SK-N-SH (cell line): Measurements from ENCODE around the gene FAM210B.

Experiments used
- EP300 ChIP-seq, 2 experiments: IDR thresholded peaks; 2 replicates each; pipeline versions ENCODE4 v1.4.0 to v1.6.1; 2012; ENCODE audit warnings: borderline replicate concordance in 1 of 2, low read depth in 1 of 2, low read length in 1 of 2
- POLR2AphosphoS5 ChIP-seq: IDR thresholded peaks from 2 replicates; pipeline ENCODE4 v1.6.1; 2012; ENCODE audit warnings: low read depth, low read length
- RCOR1 ChIP-seq: fragments of 150-350 bp; IDR thresholded peaks from 2 replicates; pipeline ENCODE4 v1.6.1; 2017; ENCODE audit warnings: antibody characterized with exemption, low read length
- RXRA ChIP-seq: IDR thresholded peaks from 2 replicates; pipeline ENCODE4 v1.4.0; 2012; ENCODE audit warnings: low read depth, mild to moderate bottlenecking, borderline replicate concordance
- SMC3 ChIP-seq: IDR thresholded peaks from 2 replicates; pipeline ENCODE4 v1.6.1; 2012; ENCODE audit warnings: low read depth, low read length, improper control_type of control experiment
- TAF1 ChIP-seq: IDR thresholded peaks from 2 replicates; pipeline ENCODE4 v1.6.1; 2012; ENCODE audit warnings: low read depth, mild to moderate bottlenecking, low read length, moderate library complexity, borderline replicate concordance
- TF ChIP-seq, protein P1 (sequence below): fragments of 200-600 bp; sonication (generic); IDR thresholded peaks from 2 replicates; pipeline ENCODE4 v1.6.1; 2017; ENCODE audit warnings: antibody characterized with exemption, mild to moderate bottlenecking, moderate library complexity
- TF ChIP-seq, protein P2 (sequence below): IDR thresholded peaks from 2 replicates; pipeline ENCODE4 v1.4.0; 2012; ENCODE audit warnings: low read depth, borderline replicate concordance
- TF ChIP-seq, protein P3 (sequence below): fragments of 150-350 bp; IDR thresholded peaks from 2 replicates; pipeline ENCODE4 v1.6.1; 2017; ENCODE audit warnings: antibody characterized with exemption, low read length, low read depth, borderline replicate concordance

DNA sequence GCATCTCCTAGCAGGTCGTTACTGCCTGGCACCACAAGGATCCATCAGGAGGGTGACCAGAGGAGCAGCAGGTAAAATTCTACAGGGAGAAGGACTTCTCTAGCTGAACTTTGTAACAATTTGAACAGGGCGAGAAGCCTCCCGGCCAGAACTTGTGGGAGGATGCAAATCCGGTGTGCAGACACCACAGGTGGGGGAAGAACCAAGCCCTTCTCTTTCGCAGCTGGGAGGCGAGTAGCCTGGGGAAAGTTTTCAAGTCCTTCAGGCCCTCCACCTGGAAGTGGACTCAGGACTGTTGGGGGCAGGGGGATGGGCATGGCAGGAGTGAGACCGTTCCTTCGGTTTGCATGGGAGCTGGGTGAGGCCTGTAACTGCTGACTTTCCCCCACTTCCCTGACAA, 42.7 kb upstream of the FAM210B start:
- no peak for TF ChIP-seq RXRA
- no peak for TF ChIP-seq POLR2AphosphoS5
- TF ChIP-seq, protein P1, sequence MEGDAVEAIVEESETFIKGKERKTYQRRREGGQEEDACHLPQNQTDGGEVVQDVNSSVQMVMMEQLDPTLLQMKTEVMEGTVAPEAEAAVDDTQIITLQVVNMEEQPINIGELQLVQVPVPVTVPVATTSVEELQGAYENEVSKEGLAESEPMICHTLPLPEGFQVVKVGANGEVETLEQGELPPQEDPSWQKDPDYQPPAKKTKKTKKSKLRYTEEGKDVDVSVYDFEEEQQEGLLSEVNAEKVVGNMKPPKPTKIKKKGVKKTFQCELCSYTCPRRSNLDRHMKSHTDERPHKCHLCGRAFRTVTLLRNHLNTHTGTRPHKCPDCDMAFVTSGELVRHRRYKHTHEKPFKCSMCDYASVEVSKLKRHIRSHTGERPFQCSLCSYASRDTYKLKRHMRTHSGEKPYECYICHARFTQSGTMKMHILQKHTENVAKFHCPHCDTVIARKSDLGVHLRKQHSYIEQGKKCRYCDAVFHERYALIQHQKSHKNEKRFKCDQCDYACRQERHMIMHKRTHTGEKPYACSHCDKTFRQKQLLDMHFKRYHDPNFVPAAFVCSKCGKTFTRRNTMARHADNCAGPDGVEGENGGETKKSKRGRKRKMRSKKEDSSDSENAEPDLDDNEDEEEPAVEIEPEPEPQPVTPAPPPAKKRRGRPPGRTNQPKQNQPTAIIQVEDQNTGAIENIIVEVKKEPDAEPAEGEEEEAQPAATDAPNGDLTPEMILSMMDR: no peak
- no peak for TF ChIP-seq TAF1
- TF ChIP-seq, protein P2, sequence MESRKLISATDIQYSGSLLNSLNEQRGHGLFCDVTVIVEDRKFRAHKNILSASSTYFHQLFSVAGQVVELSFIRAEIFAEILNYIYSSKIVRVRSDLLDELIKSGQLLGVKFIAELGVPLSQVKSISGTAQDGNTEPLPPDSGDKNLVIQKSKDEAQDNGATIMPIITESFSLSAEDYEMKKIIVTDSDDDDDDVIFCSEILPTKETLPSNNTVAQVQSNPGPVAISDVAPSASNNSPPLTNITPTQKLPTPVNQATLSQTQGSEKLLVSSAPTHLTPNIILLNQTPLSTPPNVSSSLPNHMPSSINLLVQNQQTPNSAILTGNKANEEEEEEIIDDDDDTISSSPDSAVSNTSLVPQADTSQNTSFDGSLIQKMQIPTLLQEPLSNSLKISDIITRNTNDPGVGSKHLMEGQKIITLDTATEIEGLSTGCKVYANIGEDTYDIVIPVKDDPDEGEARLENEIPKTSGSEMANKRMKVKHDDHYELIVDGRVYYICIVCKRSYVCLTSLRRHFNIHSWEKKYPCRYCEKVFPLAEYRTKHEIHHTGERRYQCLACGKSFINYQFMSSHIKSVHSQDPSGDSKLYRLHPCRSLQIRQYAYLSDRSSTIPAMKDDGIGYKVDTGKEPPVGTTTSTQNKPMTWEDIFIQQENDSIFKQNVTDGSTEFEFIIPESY: no peak
- TF ChIP-seq RCOR1: no peak
- TF ChIP-seq, protein P3, sequence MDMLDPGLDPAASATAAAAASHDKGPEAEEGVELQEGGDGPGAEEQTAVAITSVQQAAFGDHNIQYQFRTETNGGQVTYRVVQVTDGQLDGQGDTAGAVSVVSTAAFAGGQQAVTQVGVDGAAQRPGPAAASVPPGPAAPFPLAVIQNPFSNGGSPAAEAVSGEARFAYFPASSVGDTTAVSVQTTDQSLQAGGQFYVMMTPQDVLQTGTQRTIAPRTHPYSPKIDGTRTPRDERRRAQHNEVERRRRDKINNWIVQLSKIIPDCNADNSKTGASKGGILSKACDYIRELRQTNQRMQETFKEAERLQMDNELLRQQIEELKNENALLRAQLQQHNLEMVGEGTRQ: no peak
- no peak for TF ChIP-seq EP300 (IDR thresholded peaks at IDR 0.05; ENCODE audit: borderline replicate concordance in 1 of 2, low read depth in 1 of 2, low read length in 1 of 2)
- TF ChIP-seq SMC3: no peak
